Mucosa of descending colon (tissue), 3 donors: ENCODE measurements around the gene BZW1. TPM values are rescaled to one million over a fixed set of nuclear protein-coding genes. Genes with fewer than 3 reads are reported as not detected.
A peak's percentile ranks its signal among the peaks of the same experiment; 100 is the strongest.
"Not testable (repeated sequence)": the region's sequence is repeated elsewhere in the genome, so short reads cannot be mapped to it uniquely, and the experiment has no call there.

Source experiments
- ATAC-seq: fragments of 200-7000 bp; cut with Tn5 transposase; one replicate; pipeline ENCODE4 v1.9.1; 2020; ENCODE audit warnings: mild to moderate bottlenecking, moderate library complexity
- DNase-seq, 3 donors: peaks; one replicate each; pipeline ENCODE4 v3.0.0-alpha.2; 2020
- H3K36me3 ChIP-seq: fragments of 200-600 bp; one replicate; pipeline ENCODE4 v1.8.0; 2021; ENCODE audit warnings: low read depth, mild to moderate bottlenecking
- H3K4me1 ChIP-seq: fragments of 200-600 bp; one replicate; pipeline ENCODE4 v1.8.0; 2021; ENCODE audit warnings: low read depth, mild to moderate bottlenecking
- H3K4me3 ChIP-seq: fragments of 200-600 bp; one replicate; pipeline ENCODE4 v1.8.0; 2021; ENCODE audit warnings: mild to moderate bottlenecking
- H3K9me3 ChIP-seq: fragments of 200-600 bp; one replicate; pipeline ENCODE4 v1.8.0; 2021; ENCODE audit warnings: mild to moderate bottlenecking
- intact Hi-C, 2 donors: fragments of 100-400 bp; cut with DNase I in 1 of 2; cut with micrococcal nuclease in 1 of 2; formaldehyde crosslinking; loops; one replicate each; pipeline versions ENCODE4 v1.11.0 to v1.11.1; 2022; cut with DNase I, micrococcal nuclease
- total RNA-seq, 3 donors: library from RNA; stranded (reverse); fragmentation: NEBNext Ultra II Directional in 2 of 3; extraction: Animal tissue kit (Norgen Biotek cat#: 25700) in 2 of 3; gene quantifications; one replicate each; pipeline versions ENCODE4 v1.2.1 to v1.2.4, GENCODE V29; 2021 to 2023
- TF ChIP-seq, protein P1 (sequence below): fragments of 200-600 bp; IDR thresholded peaks from one replicate; pipeline ENCODE4 v1.8.0; 2022; ENCODE audit warnings: antibody characterized with exemption, mild to moderate bottlenecking
- donor health status: DM: no; HTN: no; CAD: no; lungs with moderate emphysema.
- donor health status: DM: no; HTN: no; CAD: no.
- donor health status: DM: no; HTN: yes; CAD: no.

Gene BZW1
- total RNA-seq, 3 donors from 2014 or later, result 137 to 235 (median 174) TPM

- H3K9me3 ChIP-seq, result no peaks in the 10 kb centered on the region
- peaks cover 18% of the 10 kb centered on the region for H3K4me1 ChIP-seq
- peak; percentile 86 to 92 (median 89) for DNase-seq
- peaks cover 8% of the 10 kb centered on the region for H3K36me3 ChIP-seq
- H3K4me3 ChIP-seq, result peak overlapping the region; percentile 99
- ATAC-seq, result peak; percentile 77
- TF ChIP-seq, protein P1, sequence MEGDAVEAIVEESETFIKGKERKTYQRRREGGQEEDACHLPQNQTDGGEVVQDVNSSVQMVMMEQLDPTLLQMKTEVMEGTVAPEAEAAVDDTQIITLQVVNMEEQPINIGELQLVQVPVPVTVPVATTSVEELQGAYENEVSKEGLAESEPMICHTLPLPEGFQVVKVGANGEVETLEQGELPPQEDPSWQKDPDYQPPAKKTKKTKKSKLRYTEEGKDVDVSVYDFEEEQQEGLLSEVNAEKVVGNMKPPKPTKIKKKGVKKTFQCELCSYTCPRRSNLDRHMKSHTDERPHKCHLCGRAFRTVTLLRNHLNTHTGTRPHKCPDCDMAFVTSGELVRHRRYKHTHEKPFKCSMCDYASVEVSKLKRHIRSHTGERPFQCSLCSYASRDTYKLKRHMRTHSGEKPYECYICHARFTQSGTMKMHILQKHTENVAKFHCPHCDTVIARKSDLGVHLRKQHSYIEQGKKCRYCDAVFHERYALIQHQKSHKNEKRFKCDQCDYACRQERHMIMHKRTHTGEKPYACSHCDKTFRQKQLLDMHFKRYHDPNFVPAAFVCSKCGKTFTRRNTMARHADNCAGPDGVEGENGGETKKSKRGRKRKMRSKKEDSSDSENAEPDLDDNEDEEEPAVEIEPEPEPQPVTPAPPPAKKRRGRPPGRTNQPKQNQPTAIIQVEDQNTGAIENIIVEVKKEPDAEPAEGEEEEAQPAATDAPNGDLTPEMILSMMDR, result peak; percentile 48
- intact Hi-C loops, result loop anchor here in 1 of 2 donors (10.0 kb wide), 1 partner anchor 98 kb away; no protein-coding TSS in a partner anchor
Measured at GRCh38 chr2:200812122-200813022, 662 bp downstream of the BZW1 start.

GRCh38 chr2:200814276-200814815 is 2.6 kb downstream of the BZW1 start:
- Histone ChIP-seq H3K9me3 (no peaks in the 10 kb centered on the region), H3K4me1 (peaks cover 18% of the 10 kb centered on the region), H3K4me3 (no peak overlapping the region), H3K36me3 (peaks cover 21% of the 10 kb centered on the region)
- intact Hi-C loops, result loop anchor here in 1 of 2 donors (10.0 kb wide), 1 partner anchor 100 kb away; no protein-coding TSS in a partner anchor
- TF ChIP-seq, protein P1, result no peak
- ATAC-seq (no peak), DNase-seq (no peak)

DNA sequence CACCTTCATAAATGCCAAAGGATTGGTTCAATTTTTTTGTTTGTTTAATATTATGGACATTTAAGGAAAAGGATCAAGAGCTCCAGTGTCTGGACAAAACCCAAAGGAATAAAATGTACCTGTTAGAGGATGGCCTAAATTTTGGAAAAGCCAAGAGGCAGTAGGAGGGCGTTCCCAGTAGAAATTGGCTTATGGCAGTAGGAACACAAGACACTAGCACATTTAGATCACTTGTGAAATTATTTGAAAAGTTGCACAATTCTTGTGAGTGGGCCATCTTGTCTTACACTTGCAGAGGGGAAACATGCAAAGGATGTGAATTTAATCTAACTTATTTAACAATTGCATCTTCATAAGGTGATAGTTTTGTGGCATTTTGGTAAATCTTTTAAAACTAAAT is 3.2 kb downstream of the BZW1 start:
- intact Hi-C loops, result loop anchor here in 1 of 2 donors (10.0 kb wide), 1 partner anchor 100 kb away; no protein-coding TSS in a partner anchor
- Histone ChIP-seq H3K36me3 (peaks cover 21% of the 10 kb centered on the region), H3K4me3 (no peak overlapping the region), H3K4me1 (peaks cover 18% of the 10 kb centered on the region), H3K9me3 (no peaks in the 10 kb centered on the region)
- DNase-seq, result no peak
- TF ChIP-seq, protein P1, result no peak
- ATAC-seq, result no peak

DNA sequence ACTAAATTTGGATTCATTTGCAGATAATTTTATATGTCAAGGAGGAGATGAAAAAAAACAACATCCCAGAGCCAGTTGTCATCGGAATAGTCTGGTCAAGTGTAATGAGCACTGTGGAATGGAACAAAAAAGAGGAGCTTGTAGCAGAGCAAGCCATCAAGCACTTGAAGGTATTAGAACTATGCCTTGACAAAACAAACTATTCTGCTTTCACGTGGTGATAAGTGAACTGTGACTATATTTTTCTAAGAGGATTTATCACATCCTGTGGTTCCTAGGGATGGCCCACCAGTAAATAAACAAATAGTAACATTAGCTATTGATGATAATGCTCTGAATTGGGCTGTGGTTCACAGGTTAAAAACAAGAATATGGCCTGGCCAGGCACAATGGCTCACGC is 7.0 kb downstream of the BZW1 start:
- not testable (repeated sequence) for H3K4me1 ChIP-seq, H3K9me3 ChIP-seq, H3K4me3 ChIP-seq, DNase-seq, ATAC-seq
- H3K36me3 ChIP-seq, result peaks cover 21% of the 10 kb centered on the region
- intact Hi-C loops, result loop anchor here in 1 of 2 donors (10.0 kb wide), 1 partner anchor 104 kb away; no protein-coding TSS in a partner anchor

GRCh38 chr2:200820573-200821234 is 9.0 kb downstream of the BZW1 start:
- ATAC-seq, result no peak
- no peaks in the 10 kb centered on the region for H3K4me1 ChIP-seq

More at GRCh38 chr2:200820573-200821234, 9.0 kb downstream of the BZW1 start:
- intact Hi-C loops, result no loop called here
- Histone ChIP-seq H3K36me3 (peaks cover 18% of the 10 kb centered on the region), H3K4me3 (no peak overlapping the region), H3K9me3 (no peaks in the 10 kb centered on the region)
- no peak for DNase-seq
- TF ChIP-seq, protein P1, result no peak
